ENCODE measurements around the gene TEKTIP1. TPM values are rescaled to one million over a fixed set of nuclear protein-coding genes. Genes with fewer than 3 reads are reported as not detected.
"Not testable (repeated sequence)": the region's sequence is repeated elsewhere in the genome, so short reads cannot be mapped to it uniquely, and the experiment has no call there.

TEKTIP1 gene
- polyA plus RNA-seq, 5 donors: 2.3 to 7.5 (median 4.6) TPM

DNA sequence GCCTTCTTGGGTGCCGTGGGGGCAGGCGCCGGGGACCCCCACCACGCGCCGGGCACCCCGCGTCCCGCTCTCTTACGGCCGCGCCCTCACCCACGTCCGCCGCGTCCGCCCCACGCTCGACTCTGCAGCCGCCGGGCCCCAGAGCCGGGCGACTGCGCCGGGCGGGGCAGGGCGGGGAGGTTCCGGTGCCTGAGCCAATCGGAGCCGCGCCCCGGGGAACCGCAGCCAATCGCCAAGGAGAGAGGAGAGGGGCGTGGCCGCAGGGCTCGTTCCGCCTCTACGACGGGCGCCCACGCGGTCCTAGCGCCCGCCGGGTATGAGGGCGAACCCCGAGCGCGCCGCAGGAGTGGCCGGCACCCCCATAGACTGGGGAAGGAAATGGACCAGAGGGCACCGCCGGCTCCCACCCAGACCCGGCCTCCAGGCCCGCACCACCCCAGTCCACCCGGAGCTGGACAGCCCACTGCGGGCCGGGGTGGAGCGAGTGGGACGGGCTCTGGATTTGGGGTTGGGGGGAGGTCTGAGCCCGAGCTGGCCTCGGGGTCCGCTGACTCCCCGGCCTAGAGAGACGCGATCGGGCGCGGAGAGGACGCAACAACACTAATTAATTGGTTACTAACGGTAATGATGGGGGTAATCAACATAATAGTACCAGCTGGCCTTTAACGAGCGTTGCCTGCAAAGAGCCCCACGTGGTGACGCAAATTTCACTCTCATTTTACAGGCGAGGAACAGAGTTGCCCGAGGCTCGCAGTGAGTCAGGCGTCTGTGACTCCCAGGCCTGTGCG is 18.7 kb downstream of the TEKTIP1 start, which contains the start of gene MFSD12:
TSS of gene MFSD12 (minus strand) at position 126 of the 788 bp plus-strand sequence. CDS start 183 bp downstream, outside the sequence.
- peak; percentile 89 to 93 for DNase-seq

DNA sequence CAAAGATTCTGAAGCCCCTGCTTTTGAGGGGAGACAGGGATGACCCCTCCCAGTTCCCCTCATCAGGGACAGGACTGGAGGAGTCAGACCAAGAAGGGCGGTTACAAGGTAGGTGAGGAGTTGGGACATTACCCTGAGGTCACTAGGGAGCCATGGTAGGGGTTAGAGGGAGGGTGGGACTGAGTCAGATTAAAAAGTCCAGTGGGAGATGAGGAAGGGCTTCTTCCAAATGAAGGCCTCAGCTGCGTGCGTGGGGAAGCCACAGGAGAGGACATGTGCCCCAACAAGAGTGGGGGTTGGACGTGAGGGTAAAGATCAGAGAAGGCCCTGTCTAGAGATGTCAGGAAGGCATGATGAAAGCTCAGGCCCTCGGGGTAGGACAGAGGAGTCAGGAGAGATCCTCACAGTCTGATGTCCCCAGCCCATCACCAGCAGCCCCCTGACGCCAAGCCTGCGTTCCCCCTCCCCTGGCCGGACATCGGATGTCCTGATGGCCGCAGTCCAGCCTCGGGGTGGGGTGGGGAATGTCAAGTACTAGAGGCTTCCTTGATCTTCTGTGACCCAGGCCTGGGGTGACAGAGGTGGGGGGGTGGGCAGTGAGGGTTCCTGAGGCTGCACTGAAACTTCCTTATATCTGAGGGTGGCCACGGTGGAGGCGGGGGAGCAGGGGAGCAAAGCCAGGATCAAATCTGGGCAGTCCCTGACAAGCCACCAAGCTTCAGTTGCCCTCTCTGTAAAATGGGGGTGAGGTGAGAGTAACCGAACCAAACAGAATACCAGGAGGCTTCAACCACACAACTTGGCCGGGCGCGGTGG is 24.9 kb downstream of the TEKTIP1 start:
- no peak for DNase-seq

DNA sequence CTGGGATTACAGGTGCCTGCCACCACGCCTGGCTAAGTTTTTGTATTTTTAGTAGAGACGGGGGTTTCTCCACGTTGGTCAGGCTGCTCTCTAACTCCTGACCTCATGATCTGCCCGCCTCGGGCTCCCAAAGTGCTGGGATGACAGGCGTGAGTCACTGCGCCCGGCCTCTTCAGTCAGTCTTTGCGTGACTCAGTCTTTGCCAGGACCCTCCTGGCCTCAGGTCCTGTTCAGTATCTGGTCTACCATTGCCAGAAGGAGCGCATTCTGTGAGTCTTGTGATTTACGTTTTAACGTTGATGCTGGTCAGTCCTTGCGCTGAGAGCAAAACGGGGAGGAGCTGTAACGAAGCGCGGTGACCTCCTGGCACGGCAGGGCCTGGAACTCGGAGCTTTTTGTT is 26.2 kb downstream of the TEKTIP1 start:
- no peak for DNase-seq

DNA sequence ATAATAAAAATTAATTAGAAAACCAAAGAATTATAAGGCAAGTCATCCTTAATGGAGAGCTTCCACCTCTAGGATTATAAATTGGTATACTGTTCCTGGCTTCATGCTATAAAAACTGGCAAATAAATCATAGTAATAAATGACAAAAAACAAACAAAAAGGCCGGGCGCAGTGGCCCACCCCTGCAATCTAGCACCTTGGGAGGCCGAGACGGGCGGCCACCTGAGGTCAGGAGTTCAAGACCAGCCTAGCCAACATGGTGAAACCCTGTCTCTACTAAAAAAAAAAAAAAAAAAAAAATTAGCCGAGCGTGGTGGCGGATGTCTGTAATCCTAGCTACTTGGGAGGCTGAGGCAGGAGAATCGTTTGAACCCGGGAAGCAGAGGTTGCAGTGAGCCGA is 31.1 kb downstream of the TEKTIP1 start:
- not testable (repeated sequence) for DNase-seq

DNA sequence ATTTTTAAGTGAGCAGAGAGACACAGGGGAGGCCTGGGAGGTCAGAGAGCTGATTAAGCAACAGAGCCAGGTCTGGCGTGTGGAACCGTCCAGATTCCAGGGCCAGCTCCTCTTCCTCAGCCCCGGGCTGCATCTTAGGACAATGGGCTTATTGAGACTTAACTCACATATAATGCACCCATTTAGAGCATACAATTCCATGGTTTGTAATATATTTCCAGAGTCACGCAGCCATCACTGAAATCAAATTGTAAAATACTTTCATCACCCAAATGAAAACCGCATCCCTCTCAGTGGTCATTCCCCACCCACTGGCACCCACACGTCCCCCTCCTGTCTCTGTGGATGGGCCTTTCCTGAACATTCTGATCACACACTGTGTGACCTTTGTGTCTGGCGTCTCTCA is 31.6 kb downstream of the TEKTIP1 start:
- DNase-seq: no peak

DNA sequence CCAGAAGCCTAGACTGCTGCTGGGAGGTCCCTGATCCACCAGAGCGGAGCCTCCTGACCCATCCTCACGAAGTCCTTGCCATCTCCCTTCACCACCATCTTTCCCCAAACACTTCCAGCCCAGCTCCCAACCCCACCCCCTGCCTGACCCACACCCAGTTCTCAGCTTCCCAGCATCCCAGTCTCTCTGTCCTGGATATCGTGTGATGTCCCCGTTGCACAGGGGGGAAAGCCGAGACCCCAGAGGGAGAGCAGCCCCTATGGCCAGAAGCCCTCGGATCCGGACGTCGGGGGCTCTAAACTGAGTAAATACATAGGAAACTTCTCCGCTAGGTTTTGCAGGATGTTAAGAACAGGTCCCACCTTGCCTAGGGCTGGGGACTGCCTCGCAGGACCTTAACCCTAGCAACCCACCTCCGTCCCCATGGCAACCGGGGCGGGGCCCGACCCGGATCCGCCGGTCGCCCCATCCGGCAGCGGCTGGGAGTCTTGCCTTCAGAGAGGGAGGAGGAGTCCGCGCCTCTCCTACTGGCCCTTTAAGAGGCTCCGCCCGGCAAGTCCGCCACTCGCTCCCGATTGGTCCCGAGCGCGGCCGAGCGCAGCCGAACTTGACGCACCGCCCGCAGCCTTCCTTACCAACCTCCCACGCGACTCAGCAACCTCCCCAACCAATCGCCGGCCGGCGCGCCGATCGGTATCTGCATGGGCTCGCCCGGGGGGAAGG is 33.3 kb downstream of the TEKTIP1 start:
- DNase-seq: peak; percentile 99 to 100

DNA sequence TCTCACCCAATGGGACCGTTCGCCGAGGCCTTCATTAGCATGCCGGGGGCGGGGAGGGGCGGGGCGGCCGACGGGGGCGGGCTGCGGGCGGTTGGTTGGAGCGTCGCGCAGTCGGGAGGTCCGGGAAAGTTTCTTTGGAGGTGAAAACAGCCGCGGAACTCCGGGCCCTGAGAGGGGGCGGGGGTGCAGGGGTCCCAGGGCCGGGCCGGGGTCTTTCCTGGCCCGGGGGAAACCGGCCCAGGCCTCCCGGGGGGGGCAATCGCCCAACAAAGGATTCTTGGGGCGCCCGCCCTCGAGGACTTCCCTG is 33.8 kb downstream of the TEKTIP1 start, which contains the start of gene HMG20B:
TSS of gene HMG20B (plus strand) at position 90 of the 307 bp plus-strand sequence. CDS start 366 bp downstream, outside the sequence.
- DNase-seq: no peak

DNA sequence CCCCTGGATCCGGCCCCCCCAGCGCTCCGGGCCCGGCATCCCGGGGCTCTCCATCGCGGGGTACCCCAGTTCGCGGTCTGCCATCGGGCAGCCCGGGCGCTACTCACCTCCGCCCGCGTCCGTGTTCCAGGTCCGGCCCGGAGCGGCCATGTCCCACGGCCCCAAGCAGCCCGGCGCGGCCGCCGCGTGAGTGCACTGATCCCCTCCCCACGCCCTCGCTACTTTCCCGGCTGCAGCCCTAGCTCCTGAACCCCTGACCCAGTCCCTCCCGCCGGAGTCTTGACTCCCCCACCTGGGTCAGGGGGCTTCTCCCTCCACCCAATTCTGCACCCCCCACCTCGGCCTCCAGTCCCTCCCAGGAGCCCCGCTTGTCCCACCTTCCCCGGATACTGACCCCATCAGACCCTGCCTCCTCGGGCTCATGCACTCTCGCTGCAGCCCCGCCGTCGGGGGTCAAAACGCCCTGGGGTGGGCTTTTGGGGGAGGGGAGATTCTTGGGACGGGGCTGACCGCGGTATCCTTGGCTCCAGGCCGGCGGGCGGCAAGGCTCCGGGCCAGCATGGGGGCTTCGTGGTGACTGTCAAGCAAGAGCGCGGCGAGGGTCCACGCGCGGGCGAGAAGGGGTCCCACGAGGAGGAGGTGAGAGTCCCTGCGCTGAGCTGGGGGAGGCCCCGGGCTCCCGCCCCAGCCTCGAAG is 34.3 kb downstream of the TEKTIP1 start:
- DNase-seq: no peak

DNA sequence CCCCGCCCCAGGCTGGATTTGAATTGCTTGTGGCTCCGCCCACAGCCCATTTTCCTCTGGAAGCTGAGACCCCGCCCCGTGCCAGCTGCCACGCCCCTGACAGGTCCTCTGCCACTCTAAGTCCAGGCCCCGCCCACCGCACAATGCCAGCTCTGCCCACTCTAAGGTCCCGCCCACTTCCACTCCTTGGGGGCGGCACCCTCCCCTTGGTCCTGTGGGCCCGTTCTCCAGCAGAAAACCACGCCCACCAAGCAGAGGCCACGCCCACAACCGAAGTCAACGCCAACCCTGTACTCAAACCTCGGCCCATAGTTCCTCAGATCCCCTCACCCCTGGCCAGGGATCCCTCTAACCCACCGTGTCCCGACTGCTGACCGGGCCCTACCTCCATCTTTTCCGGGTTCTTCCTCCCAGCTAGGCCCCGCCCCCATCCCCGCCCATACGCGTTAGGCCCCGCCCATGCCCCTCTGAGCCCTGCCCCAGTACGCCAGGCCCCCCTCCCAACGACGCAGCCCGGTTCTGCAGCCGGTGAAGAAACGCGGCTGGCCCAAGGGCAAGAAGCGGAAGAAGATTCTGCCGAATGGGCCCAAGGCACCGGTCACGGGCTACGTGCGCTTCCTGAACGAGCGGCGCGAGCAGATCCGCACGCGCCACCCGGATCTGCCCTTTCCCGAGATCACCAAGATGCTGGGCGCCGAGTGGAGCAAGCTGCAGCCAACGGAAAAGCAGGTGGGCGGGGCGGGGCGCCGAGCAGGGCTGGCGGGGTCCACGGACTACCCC is 35.1 kb downstream of the TEKTIP1 start:
- DNase-seq: peak in 1 of 2 donors; percentile 62

DNA sequence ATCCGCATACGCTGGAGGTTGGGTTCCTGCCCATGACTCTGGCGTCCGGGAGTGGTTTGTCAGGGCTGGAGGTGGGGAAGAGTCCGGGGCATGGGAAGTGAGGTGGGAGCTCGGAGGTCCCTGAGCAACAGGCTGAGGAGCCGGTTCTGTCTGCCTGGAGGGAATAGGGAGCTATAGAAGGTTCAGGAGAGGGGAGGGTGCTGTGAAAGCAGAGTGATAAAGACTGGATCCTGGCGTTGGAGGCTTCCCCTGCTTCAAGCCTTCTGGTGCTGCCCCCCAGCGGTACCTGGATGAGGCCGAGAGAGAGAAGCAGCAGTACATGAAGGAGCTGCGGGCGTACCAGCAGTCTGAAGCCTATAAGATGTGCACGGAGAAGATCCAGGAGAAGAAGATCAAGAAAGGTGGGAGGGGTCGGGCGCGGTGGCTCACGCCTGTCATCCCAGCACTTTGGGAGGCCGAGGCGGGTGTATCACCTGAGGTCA is 36.3 kb downstream of the TEKTIP1 start:
- DNase-seq: no peak

DNA sequence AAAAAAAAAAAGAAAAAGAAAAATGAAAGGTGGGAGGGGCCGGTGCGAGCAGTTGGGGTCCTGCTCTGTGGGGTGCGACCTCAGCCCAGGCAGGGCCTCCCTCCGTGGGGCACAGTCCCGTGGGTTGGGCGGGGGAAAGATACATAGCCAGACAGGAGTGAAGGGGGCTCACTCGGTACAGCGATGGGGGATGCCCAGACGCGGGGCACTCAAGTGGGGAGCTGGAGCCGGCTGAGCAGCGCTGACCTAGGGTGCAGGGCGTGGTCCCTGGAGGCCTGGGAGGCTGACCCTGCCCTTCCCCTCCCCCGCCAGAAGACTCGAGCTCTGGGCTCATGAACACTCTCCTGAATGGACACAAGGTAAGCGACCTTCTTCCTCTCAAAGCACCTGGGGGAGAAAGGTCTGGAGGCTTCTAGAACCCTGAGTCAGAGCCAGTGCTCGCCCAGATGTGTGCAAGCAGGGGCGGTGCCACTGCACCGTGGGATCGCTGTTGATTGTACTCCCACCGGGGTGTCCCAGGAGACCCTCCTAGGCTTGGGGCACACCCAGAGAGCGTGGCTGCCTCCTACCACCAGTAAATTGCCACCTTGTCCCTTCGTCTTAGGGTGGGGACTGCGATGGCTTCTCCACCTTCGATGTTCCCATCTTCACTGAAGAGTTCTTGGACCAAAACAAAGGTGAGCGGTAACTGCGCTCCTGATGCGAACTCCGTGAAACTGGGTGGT is 37.1 kb downstream of the TEKTIP1 start:
- no peak for DNase-seq

DNA sequence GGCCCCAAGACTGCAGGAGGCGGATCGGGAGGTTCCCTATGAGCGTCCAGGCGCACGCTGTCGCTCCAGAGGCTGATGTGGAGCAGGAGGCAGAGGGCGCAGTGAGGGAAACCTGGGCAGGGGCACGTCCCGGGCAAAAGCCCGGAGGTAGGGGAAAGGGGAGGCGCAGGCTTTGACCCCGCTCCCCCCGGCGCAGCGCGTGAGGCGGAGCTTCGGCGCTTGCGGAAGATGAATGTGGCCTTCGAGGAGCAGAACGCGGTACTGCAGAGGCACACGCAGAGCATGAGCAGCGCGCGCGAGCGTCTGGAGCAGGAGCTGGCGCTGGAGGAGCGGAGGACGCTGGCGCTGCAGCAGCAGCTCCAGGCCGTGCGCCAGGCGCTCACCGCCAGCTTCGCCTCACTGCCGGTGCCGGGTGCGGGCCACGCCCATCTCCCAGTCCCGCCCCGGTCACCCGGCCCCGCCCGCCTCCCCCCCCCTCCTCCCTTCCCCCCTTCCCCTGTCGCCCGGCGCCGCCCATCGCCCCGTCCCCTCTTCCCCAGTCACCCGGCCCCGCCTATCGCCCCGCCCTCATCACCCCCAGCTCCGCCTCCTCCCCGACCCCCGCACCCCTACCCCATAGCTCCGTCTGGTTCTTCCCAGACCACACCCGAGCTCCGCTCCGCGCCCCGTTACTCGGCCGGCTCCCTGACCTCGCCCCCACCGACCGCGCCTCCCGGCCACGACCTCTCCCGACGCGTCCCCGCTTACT is 37.9 kb downstream of the TEKTIP1 start:
- DNase-seq: peak; percentile 72 to 75

DNA sequence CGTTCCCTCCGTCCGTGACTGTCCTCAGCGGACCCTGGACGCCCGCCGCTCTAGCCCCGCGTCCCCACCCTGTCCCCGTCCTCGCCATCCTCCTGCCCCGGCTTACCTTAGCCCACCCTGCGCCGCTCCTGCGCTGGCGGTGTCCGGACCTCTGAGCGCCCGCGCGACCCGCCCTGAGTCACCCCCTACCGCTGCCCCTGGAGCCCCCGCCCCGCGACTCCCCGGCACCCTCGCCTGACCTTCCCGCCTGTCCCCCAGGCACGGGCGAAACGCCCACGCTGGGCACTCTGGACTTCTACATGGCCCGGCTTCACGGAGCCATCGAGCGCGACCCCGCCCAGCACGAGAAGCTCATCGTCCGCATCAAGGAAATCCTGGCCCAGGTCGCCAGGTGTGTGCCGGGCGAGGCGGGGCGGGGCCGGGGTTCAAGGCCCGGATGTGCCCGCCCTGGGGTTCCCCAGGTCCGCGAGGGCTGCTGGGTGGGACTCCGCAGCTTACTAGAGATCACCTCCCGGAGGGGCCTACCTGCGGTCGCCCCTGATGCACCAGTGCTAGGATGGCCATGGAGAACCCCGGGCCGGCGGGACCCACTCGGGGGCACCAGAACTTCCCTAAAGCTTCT is 38.9 kb downstream of the TEKTIP1 start:
- DNase-seq: no peak

DNA sequence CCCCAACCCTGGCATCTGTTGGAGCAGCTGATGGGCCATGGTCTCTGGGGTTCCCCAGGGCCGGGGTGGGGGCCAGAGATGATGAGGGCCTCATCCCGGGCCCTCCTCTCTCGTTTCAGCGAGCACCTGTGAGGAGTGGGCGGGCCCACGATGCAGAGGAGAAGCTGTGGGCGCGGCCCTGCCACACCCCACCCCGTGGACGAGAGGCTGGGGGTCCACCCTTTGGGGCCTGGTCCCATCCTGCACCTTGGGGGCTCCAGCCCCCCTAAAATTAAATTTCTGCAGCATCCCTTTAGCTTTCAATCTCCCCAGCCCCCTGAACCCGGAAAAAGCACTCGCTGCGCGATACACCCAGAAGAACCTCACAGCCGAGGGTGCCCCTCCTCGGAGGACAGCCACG is 39.4 kb downstream of the TEKTIP1 start:
- no peak for DNase-seq

DNA sequence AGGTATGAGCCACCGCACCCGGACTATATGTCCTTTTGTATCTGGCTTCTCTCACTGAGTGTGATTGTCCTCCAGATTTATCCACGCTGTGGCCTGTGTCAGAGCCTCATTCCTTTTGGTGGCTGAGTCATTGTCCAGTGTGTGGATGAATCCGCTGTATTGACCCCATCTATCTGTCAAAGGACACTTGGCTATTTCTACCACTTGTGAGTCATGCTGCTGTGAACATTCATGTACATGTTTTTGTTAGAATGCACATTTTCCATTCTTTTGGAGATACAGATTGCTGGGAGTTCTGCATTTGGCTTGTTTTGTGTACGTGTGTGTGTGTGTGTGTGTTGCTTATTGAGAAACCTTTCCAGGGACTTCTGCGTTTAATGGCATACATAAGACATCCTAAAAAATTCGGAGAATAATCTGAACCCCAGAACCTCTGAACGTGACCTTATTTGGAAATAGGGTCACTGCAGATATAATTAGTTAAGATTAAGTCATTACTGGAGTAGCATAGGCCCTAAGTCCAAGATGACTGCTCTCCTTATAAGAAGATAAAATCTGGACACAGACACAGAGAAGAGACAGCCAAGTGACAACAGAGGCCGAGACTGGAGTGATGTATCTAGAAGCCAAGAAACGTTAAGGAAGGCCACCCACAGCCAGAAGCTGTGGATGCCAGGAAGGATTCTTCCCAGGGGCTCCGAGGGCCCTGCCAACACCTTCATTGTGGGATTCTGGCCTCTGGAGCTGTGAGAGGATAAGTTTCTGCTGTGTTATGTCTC is 41.4 kb downstream of the TEKTIP1 start:
- peak; percentile 67 to 78 for DNase-seq

DNA sequence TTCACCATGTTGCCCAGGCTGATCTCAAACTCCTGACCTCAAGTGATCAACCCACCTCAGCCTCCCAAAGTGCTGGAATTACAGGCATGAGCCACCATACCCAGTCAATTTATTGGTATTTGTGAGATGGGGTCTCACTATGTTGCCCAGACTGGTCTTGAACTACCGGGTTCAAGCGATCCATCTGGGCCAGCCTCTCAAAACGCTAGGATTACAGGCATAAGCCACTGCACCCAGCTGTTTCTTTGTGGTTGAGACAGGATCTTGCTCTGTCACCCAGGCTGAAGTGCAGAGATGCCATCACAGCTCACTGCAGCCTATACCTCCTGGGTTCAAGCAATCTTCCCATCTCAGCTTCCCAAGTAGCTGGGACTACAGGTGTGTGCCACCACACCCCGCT is 42.8 kb downstream of the TEKTIP1 start:
- not testable (repeated sequence) for DNase-seq

DNA sequence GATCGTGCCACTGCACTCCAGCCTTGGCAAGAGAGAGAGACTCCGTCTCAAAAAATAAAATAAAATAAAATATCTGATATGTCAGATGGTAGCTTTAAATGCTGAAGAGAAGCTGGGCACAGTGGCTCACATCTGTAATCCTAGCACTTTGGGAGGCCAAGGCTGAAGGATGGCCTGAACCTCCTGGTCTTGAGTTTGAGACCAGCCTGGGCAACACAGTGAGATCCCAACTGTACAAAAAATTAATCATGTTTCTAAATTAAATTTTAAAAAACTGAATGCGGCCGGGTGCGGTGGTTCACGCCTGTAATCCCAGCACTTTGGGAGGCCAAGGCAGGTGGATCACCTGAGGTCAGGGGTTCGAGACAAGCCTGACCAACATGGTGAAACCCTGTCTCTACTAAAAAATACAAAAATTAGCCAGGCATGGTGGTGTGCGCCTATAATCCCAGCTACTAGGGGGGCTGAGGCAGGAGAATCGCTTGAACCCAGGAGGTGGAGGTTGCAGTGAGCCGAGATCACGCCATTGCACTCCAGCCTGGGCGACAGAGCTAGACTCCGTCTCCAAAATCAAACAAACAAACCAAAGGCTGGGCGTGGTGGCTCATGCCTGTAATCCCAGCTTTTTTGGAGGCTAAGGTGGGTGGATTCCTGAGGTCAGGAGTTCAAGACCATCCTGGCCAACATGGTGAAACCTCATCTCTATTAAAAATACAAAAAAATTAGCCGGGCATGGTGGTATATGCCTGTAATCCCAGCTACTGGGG is 45.2 kb downstream of the TEKTIP1 start:
- not testable (repeated sequence) for DNase-seq
